ENCODE measurements around the gene MTA1.

The MTA1 gene

GRCh38 chr14:105473033-105473676, 53.5 kb downstream of the MTA1 start:
- H3K4me1 ChIP-seq (ENCODE audit: control insufficient read depth in 1 of 2, insufficient read depth in 2 of 2, low read length in 2 of 2) = peaks cover 0 to 69% of the 10 kb centered on the region in 2 donors

DNA sequence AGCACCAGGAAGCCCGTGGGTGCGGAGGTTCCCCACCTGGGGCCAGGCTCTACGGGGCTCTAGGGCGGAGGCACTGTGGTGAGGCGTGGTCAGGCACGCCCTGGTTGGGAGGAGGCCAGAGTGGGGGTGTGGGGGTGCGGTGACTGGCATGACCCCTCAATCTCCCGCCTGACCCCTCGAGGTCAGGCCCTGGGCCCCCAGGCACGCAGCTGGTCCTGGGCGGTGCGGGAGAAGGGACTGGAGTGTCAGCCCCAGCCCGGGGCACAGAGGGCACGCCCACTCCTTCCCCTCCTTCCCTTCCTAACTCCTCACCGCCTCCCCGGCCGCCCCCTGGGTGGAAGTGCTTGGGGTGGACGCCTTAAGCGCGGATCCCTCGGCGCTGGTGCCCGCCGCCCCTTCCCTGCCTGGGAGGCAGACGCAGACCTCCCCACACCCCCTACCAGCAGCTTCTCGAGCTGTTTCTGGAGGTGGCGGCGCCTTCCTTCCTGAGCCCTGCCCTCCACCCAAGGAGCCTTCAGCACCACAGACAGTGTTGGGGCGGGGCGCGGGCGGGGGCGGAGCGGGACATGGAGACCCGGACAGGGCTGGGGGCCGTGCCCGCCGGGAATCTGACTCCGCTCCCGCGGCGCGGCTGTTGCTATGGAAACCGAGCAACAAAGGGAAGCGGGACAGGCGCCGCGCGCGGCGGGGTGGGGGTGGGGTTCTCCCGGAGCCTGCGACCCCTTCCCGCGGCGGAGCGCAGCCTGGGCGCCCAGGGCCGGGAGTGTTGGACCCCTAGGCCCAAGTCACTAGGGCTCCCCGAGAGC, 54.3 kb downstream of the MTA1 start:
- peaks cover 0 to 61% of the 10 kb centered on the region in 2 donors for H3K4me1 ChIP-seq (ENCODE audit: control insufficient read depth in 1 of 2, insufficient read depth in 2 of 2, low read length in 2 of 2)
- H3K36me3 ChIP-seq (ENCODE audit: control insufficient read depth in 1 of 2, insufficient read depth in 2 of 2, low read length in 2 of 2) = peaks cover 0 to 14% of the 10 kb centered on the region in 2 donors
- H3K27me3 ChIP-seq (ENCODE audit: low read depth, low read length) = peaks cover 21% of the 10 kb centered on the region
- no peaks in the 10 kb centered on the region for H3K9me3 ChIP-seq (ENCODE audit: control insufficient read depth in 1 of 2, low read length in 2 of 2)
- peak overlapping the region; percentile 11 to 70 for H3K4me3 ChIP-seq (ENCODE audit: low read depth in 1 of 2, low read length in 2 of 2)
- no peak overlapping the region for H3K27ac ChIP-seq (ENCODE audit: low read length)

More at GRCh38 chr14:105473033-105473676, 53.5 kb downstream of the MTA1 start:
- peaks cover 21% of the 10 kb centered on the region for H3K27me3 ChIP-seq (ENCODE audit: low read depth, low read length)
- peaks cover 0 to 11% of the 10 kb centered on the region in 2 donors for H3K36me3 ChIP-seq (ENCODE audit: control insufficient read depth in 1 of 2, insufficient read depth in 2 of 2, low read length in 2 of 2)
- peak overlapping the region; percentile 11 to 70 for H3K4me3 ChIP-seq (ENCODE audit: low read depth in 1 of 2, low read length in 2 of 2)
- no peaks in the 10 kb centered on the region for H3K9me3 ChIP-seq (ENCODE audit: control insufficient read depth in 1 of 2, low read length in 2 of 2)
- no peak overlapping the region for H3K27ac ChIP-seq (ENCODE audit: low read length)

GRCh38 chr14:105474483-105475268, 55.0 kb downstream of the MTA1 start, which contains the start of gene CRIP2:
CRIP2 (plus strand) TSS chr14:105474821; CDS start chr14:105474863, 42 bp downstream.
- Histone ChIP-seq H3K4me1 (ENCODE audit: control insufficient read depth in 1 of 2, insufficient read depth in 2 of 2, low read length in 2 of 2) (peaks cover 0 to 59% of the 10 kb centered on the region in 2 donors), H3K27ac (ENCODE audit: low read length) (peak within 1 kb of the TSS; percentile 23), H3K27me3 (ENCODE audit: low read depth, low read length) (peaks cover 22% of the 10 kb centered on the region), H3K9me3 (ENCODE audit: control insufficient read depth in 1 of 2, low read length in 2 of 2) (no peaks in the 10 kb centered on the region), H3K4me3 (ENCODE audit: low read depth in 1 of 2, low read length in 2 of 2) (peak within 1 kb of the TSS; percentile 48 to 88), H3K36me3 (ENCODE audit: control insufficient read depth in 1 of 2, insufficient read depth in 2 of 2, low read length in 2 of 2) (peaks cover 0 to 8% of the 10 kb centered on the region in 2 donors)

DNA sequence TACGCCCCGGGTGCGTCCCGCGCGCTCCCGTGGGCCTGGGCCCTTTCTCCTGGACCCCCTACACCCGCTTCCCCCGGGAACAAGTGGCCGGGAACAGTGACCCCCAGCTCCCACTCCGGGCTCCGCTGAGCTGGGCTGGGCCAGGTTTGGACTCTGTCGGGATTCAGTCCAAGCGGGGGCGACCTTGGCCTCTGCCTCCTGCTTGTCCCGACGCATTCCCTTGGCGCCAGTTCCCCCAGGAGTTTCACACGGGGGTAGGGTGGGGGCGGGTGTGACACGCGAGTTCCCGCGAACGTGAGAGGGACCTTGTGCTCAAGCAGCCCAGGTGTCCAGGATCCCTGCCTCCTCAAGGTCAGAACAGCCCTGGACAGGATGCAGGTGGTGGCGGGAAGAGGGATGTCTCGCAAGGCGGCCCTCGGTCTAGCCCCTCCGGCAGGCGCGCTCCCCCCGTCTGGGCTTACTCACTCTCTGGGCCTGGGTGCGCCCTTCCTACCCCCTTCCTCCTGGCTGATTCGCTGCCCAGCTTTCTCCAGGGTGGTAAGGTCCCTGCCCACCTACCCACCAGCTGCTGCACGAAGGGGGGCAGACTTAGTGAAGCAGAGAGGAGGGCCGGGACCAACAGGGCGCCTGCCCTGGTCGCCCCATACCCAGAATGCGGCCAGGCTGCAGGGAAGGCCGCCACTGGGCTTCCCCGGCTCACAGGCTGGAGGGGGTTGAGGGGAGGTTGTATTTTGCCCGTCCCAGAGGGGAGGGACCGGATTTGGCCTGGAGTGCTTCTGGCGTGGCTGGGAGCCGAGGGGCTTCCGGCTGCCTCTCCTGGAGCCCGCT, 55.9 kb downstream of the MTA1 start:
- Histone ChIP-seq H3K27ac (ENCODE audit: low read length) (peak overlapping the region; percentile 23), H3K9me3 (ENCODE audit: control insufficient read depth in 1 of 2, low read length in 2 of 2) (no peaks in the 10 kb centered on the region), H3K36me3 (ENCODE audit: control insufficient read depth in 1 of 2, insufficient read depth in 2 of 2, low read length in 2 of 2) (peaks cover 0 to 4% of the 10 kb centered on the region in 2 donors), H3K4me3 (ENCODE audit: low read depth in 1 of 2, low read length in 2 of 2) (peak overlapping the region; percentile 48 to 88), H3K27me3 (ENCODE audit: low read depth, low read length) (peaks cover 26% of the 10 kb centered on the region), H3K4me1 (ENCODE audit: control insufficient read depth in 1 of 2, insufficient read depth in 2 of 2, low read length in 2 of 2) (peaks cover 0 to 67% of the 10 kb centered on the region in 2 donors)

DNA sequence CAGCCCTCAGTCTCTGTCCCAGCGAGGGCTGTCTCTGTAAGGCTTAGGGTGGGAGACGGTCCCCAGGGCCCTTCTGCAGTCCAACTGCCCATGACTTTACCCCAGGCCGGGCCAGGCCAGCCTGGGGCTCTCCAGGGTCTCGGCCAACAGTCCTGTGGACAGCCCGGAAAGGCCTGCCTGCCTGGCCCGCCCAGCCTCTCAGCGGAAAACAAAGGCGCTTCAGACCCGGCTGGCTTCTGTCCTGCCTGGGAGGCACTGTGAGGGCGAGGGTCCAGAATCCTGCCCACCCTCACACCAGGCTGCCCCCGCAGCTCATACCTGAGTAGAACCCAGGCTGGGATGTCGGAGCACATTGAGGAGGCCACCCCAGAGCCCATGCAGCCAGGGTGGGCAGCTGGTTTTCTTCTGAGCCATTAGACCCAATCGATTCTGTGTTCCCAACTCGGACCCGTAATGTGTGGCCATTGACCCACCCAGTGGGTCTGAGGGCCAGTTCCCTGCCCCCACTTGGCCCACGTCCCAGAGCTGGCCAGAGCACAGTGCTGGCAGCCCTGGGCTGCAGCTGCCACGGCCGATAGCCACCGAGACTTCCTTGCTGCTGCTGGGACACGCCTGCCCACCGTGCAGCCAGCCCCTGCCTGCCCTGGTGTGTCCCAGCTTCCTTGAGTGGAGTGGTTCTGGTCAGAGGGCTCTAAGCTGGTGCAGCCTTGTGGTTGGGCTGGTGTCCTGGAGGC, 56.6 kb downstream of the MTA1 start:
- H3K36me3 ChIP-seq (ENCODE audit: control insufficient read depth in 1 of 2, insufficient read depth in 2 of 2, low read length in 2 of 2) = peaks cover 0 to 7% of the 10 kb centered on the region in 2 donors
- H3K27me3 ChIP-seq (ENCODE audit: low read depth, low read length) = peaks cover 26% of the 10 kb centered on the region
- peaks cover 0 to 67% of the 10 kb centered on the region in 2 donors for H3K4me1 ChIP-seq (ENCODE audit: control insufficient read depth in 1 of 2, insufficient read depth in 2 of 2, low read length in 2 of 2)
- H3K27ac ChIP-seq (ENCODE audit: low read length) = peak overlapping the region; percentile 23
- H3K4me3 ChIP-seq (ENCODE audit: low read depth in 1 of 2, low read length in 2 of 2) = peak overlapping the region; percentile 48 to 88
- no peaks in the 10 kb centered on the region for H3K9me3 ChIP-seq (ENCODE audit: control insufficient read depth in 1 of 2, low read length in 2 of 2)

GRCh38 chr14:105476831-105477659, 57.4 kb downstream of the MTA1 start:
- Histone ChIP-seq H3K27me3 (ENCODE audit: low read depth, low read length) (peaks cover 26% of the 10 kb centered on the region), H3K36me3 (ENCODE audit: control insufficient read depth in 1 of 2, insufficient read depth in 2 of 2, low read length in 2 of 2) (peaks cover 0 to 12% of the 10 kb centered on the region in 2 donors), H3K27ac (ENCODE audit: low read length) (peak overlapping the region; percentile 23), H3K9me3 (ENCODE audit: control insufficient read depth in 1 of 2, low read length in 2 of 2) (no peaks in the 10 kb centered on the region), H3K4me3 (ENCODE audit: low read depth in 1 of 2, low read length in 2 of 2) (peak overlapping the region; percentile 37 to 88), H3K4me1 (ENCODE audit: control insufficient read depth in 1 of 2, insufficient read depth in 2 of 2, low read length in 2 of 2) (peaks cover 1 to 68% of the 10 kb centered on the region in 2 donors)

DNA sequence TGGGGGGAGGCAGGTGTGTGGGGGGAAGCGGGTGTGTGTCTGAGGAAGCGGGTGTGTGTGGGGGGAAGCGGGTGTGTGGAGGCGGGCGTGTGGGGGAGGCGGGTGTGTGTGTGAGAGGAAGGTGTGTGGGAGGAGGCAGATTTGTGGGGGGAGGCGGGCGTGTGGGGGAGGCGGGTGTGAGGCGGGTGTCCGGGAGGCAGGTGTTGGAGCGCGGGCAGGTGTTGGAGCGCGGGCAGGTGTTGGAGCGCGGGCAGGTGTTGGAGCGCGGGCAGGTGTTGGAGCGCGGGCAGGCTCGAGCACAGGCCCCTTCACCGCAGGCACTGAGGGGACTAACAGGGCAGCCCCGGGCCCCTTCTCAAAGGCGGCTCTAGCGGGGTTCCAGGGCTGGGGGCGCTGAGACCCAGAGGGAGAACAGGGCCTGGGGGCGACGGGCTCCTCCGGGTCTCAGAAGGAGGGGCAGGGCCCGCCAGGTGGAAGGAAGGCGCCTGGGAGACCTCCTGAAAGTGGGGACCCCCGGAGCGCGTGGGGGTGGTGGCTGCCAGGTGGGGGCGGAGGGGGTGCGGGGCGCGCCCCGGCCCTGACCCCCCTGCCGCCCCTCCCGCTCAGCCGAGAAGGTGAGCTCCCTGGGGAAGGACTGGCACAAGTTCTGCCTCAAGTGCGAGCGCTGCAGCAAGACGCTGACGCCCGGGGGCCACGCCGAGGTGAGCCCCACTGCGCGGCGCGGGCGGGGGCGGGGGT, 58.2 kb downstream of the MTA1 start:
- Histone ChIP-seq H3K27me3 (ENCODE audit: low read depth, low read length) (peaks cover 26% of the 10 kb centered on the region), H3K4me1 (ENCODE audit: control insufficient read depth in 1 of 2, insufficient read depth in 2 of 2, low read length in 2 of 2) (peaks cover 8 to 68% of the 10 kb centered on the region in 2 donors), H3K36me3 (ENCODE audit: control insufficient read depth in 1 of 2, insufficient read depth in 2 of 2, low read length in 2 of 2) (peaks cover 0 to 12% of the 10 kb centered on the region in 2 donors), H3K4me3 (ENCODE audit: low read depth in 1 of 2, low read length in 2 of 2) (no peak overlapping the region), H3K9me3 (ENCODE audit: control insufficient read depth in 1 of 2, low read length in 2 of 2) (no peaks in the 10 kb centered on the region), H3K27ac (ENCODE audit: low read length) (no peak overlapping the region)

- Histone ChIP-seq H3K9me3 (ENCODE audit: control insufficient read depth in 1 of 2, low read length in 2 of 2) (no peaks in the 10 kb centered on the region), H3K27ac (ENCODE audit: low read length) (no peak overlapping the region), H3K4me1 (ENCODE audit: control insufficient read depth in 1 of 2, insufficient read depth in 2 of 2, low read length in 2 of 2) (peaks cover 8 to 70% of the 10 kb centered on the region in 2 donors), H3K36me3 (ENCODE audit: control insufficient read depth in 1 of 2, insufficient read depth in 2 of 2, low read length in 2 of 2) (peaks cover 0 to 12% of the 10 kb centered on the region in 2 donors), H3K4me3 (ENCODE audit: low read depth in 1 of 2, low read length in 2 of 2) (no peak overlapping the region), H3K27me3 (ENCODE audit: low read depth, low read length) (peaks cover 26% of the 10 kb centered on the region)
Observed at GRCh38 chr14:105478398-105479251, 59.0 kb downstream of the MTA1 start.

Data from muscle layer of duodenum (tissue), 2 donors.